Thyroid gland (tissue), 4 donors: Measurements from ENCODE around the gene EIF3B.
"Not testable (repeated sequence)": the region's sequence is repeated elsewhere in the genome, so short reads cannot be mapped to it uniquely, and the experiment has no call there.

Experiments
- POLR2A ChIP-seq, 2 donors: fragments of 450-650 bp; IDR thresholded peaks; one replicate each; pipeline ENCODE4 v1.6.1; 2017; ENCODE audit warnings: antibody characterized with exemption in 2 of 2, mild to moderate bottlenecking in 2 of 2, moderate library complexity in 1 of 2
- TF ChIP-seq, protein P1 (sequence below), 6 experiments: fragments of 200-600 bp in 3 of 6; fragments of 450-650 bp in 3 of 6; sonication (generic) in 3 of 6; IDR thresholded peaks; one replicate each; pipeline ENCODE4 v1.5.1; 2016 to 2019; ENCODE audit warnings: antibody characterized with exemption in 6 of 6, mild to moderate bottlenecking in 2 of 6, inconsistent platforms in 1 of 6, moderate library complexity in 1 of 6

GRCh38 chr7:2386122-2386521 lies 31.5 kb downstream of the EIF3B start:
- TF ChIP-seq, protein P1, sequence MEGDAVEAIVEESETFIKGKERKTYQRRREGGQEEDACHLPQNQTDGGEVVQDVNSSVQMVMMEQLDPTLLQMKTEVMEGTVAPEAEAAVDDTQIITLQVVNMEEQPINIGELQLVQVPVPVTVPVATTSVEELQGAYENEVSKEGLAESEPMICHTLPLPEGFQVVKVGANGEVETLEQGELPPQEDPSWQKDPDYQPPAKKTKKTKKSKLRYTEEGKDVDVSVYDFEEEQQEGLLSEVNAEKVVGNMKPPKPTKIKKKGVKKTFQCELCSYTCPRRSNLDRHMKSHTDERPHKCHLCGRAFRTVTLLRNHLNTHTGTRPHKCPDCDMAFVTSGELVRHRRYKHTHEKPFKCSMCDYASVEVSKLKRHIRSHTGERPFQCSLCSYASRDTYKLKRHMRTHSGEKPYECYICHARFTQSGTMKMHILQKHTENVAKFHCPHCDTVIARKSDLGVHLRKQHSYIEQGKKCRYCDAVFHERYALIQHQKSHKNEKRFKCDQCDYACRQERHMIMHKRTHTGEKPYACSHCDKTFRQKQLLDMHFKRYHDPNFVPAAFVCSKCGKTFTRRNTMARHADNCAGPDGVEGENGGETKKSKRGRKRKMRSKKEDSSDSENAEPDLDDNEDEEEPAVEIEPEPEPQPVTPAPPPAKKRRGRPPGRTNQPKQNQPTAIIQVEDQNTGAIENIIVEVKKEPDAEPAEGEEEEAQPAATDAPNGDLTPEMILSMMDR (IDR thresholded peaks at IDR 0.05), result not testable (repeated sequence)
- TF ChIP-seq POLR2A (IDR thresholded peaks at IDR 0.05), result not testable (repeated sequence)
